A673 (cell line): ENCODE data around the gene BIRC5.

Experiments
- CTCF ChIP-seq: fragments of 300-800, 200-600 bp; sonication (generic); conservative IDR thresholded peaks from 2 replicates; pipeline ENCODE4 v1.5.1; 2017; ENCODE audit warnings: low read depth, mild to moderate bottlenecking, antibody characterized with exemption, low read length, moderate library complexity, mixed read lengths
- EZH2 ChIP-seq: fragments of 200-600 bp; sonication (generic); IDR thresholded peaks from 2 replicates; pipeline ENCODE4 v1.6.1; 2017; ENCODE audit warnings: borderline replicate concordance, low read depth, mild to moderate bottlenecking, mixed read lengths, antibody characterized with exemption, low read length; ENCODE audit not compliant: poor library complexity, severe bottlenecking

- TF ChIP-seq CTCF (no peak), EZH2 (no peak)
These were observed 49.1 kb upstream of the BIRC5 start for GRCh38 chr17:78164748-78165607.
